ENCODE measurements around the gene GABRG3.

Gene GABRG3

GRCh38 chr15:27165590-27165989 lies 194.6 kb downstream of the GABRG3 start (continued):
- TF ChIP-seq ZBTB21 (tag by site-specific recombination; IDR thresholded peaks at IDR 0.05): no peak
- no peak for TF ChIP-seq KLF16 (tag by site-specific recombination; IDR thresholded peaks at IDR 0.05)

GRCh38 chr15:27166917-27167316 lies 195.9 kb downstream of the GABRG3 start:
- Histone ChIP-seq H3K27ac (ENCODE audit: extremely low read depth, low read depth, low read length) (no peak overlapping the region), H3K4me3 (ENCODE audit: low read depth, low read length) (no peak overlapping the region), H3K9me3 (ENCODE audit: control insufficient read depth, insufficient read depth, low read depth, low read length) (no peaks in the 10 kb centered on the region), H3K36me3 (ENCODE audit: control insufficient read depth in 2 of 2, insufficient read depth in 1 of 2, low read length in 2 of 2) (no peaks in the 10 kb centered on the region), H3K4me1 (ENCODE audit: control insufficient read depth, insufficient read depth, low read length) (no peaks in the 10 kb centered on the region)
- TF ChIP-seq ZNF639 (tag by site-specific recombination; IDR thresholded peaks at IDR 0.05) (no peak), TRIM28 (IDR thresholded peaks at IDR 0.05; ENCODE audit: borderline replicate concordance, low read length) (no peak), HOXA7 (CRISPR knock-in tag; IDR thresholded peaks at IDR 0.05; ENCODE audit: borderline replicate concordance) (no peak), ZNF394 (tag by site-specific recombination; IDR thresholded peaks at IDR 0.05; ENCODE audit: borderline replicate concordance) (no peak), MYNN (tag by site-specific recombination; IDR thresholded peaks at IDR 0.05; ENCODE audit: borderline replicate concordance) (no peak), ZNF214 (tag by site-specific recombination; IDR thresholded peaks at IDR 0.05; ENCODE audit: borderline replicate concordance) (no peak), TSHZ1 (tag by site-specific recombination; IDR thresholded peaks at IDR 0.05; ENCODE audit: borderline replicate concordance) (no peak), GLIS2 (tag by site-specific recombination; IDR thresholded peaks at IDR 0.05) (no peak), ZNF121 (tag by site-specific recombination; IDR thresholded peaks at IDR 0.05) (no peak), ZNF24 (tag by site-specific recombination; IDR thresholded peaks at IDR 0.05) (no peak), ZFP41 (tag by site-specific recombination; IDR thresholded peaks at IDR 0.05; ENCODE audit: borderline replicate concordance) (no peak), ZNF350 (tag by site-specific recombination; IDR thresholded peaks at IDR 0.05) (no peak), ZBTB26 (tag by site-specific recombination; optimal IDR thresholded peaks at IDR 0.05) (no peak), ZNF146 (tag by site-specific recombination; IDR thresholded peaks at IDR 0.05) (no peak), ZNF747 (tag by site-specific recombination; IDR thresholded peaks at IDR 0.05) (no peak)
- ChIA-PET POLR2A (no interaction called here), CTCF (no interaction called here)

- CTCF ChIA-PET: no interaction called here
- TF ChIP-seq ZNF37A (tag by site-specific recombination; IDR thresholded peaks at IDR 0.05): no peak
- TF ChIP-seq ZNF501 (tag by site-specific recombination; IDR thresholded peaks at IDR 0.05): no peak
- TF ChIP-seq ZNF571 (tag by site-specific recombination; IDR thresholded peaks at IDR 0.05): no peak
- no peak for TF ChIP-seq ZNF837 (tag by site-specific recombination; IDR thresholded peaks at IDR 0.05)
- no peak for TF ChIP-seq ZNF350 (tag by site-specific recombination; IDR thresholded peaks at IDR 0.05)
- no peak for TF ChIP-seq ZNF621 (tag by site-specific recombination; IDR thresholded peaks at IDR 0.05)
- TF ChIP-seq YY1 (tag by site-specific recombination; IDR thresholded peaks at IDR 0.05): no peak
- no peaks in the 10 kb centered on the region for H3K36me3 ChIP-seq (ENCODE audit: control insufficient read depth in 2 of 2, insufficient read depth in 1 of 2, low read length in 2 of 2)
- H3K27ac ChIP-seq (ENCODE audit: extremely low read depth, low read depth, low read length): no peak overlapping the region
- H3K9me3 ChIP-seq (ENCODE audit: control insufficient read depth, insufficient read depth, low read depth, low read length): no peaks in the 10 kb centered on the region
- no peak overlapping the region for H3K4me3 ChIP-seq (ENCODE audit: low read depth, low read length)
- POLR2A ChIA-PET: no interaction called here
- H3K4me1 ChIP-seq (ENCODE audit: control insufficient read depth, insufficient read depth, low read length): no peaks in the 10 kb centered on the region
Observed at GRCh38 chr15:27167738-27168137, 196.8 kb downstream of the GABRG3 start.
